Rectal smooth muscle tissue (tissue), 1 donor: Measurements from ENCODE around the gene LOXL4.

Experiments used
- H3K27ac ChIP-seq: one replicate; pipeline ENCODE4 v1.7.0; 2013; ENCODE audit warnings: low read depth, low read length, inconsistent platforms
- H3K27me3 ChIP-seq: one replicate; pipeline ENCODE4 v1.7.0; 2013; ENCODE audit warnings: low read length; ENCODE audit not compliant: control insufficient read depth, insufficient read depth
- H3K36me3 ChIP-seq: one replicate; pipeline ENCODE4 v1.7.0; 2013; ENCODE audit warnings: low read length; ENCODE audit not compliant: control insufficient read depth, insufficient read depth
- H3K4me1 ChIP-seq: one replicate; pipeline ENCODE4 v1.7.0; 2013; ENCODE audit warnings: low read length; ENCODE audit not compliant: control insufficient read depth, insufficient read depth
- H3K4me3 ChIP-seq: one replicate; pipeline ENCODE4 v1.7.0; 2013; ENCODE audit warnings: low read length
- H3K9ac ChIP-seq: one replicate; pipeline ENCODE4 v1.7.0; 2013; ENCODE audit warnings: low read length

LOXL4 gene

GRCh38 chr10:98267894-98268693 is at the start of gene LOXL4:
Gene LOXL4, minus strand, starts transcription at chr10:98268194. Its CDS starts 5,175 bp downstream, at chr10:98263019.
- Histone ChIP-seq H3K36me3 (no peaks in the 10 kb centered on the region), H3K4me3 (peak within 1 kb of the TSS; percentile 62), H3K9ac (peak within 1 kb of the TSS; percentile 66), H3K4me1 (peaks cover 21% of the 10 kb centered on the region), H3K27ac (peak within 1 kb of the TSS; percentile 74), H3K27me3 (no peaks in the 10 kb centered on the region)

GRCh38 chr10:98316661-98317060 is 48.7 kb upstream of the LOXL4 start:
- Histone ChIP-seq H3K9ac (no peak overlapping the region), H3K36me3 (no peaks in the 10 kb centered on the region), H3K27me3 (no peaks in the 10 kb centered on the region), H3K4me1 (no peaks in the 10 kb centered on the region), H3K4me3 (no peak overlapping the region), H3K27ac (no peak overlapping the region)

- no peaks in the 10 kb centered on the region for H3K27me3 ChIP-seq
- H3K4me1 ChIP-seq: no peaks in the 10 kb centered on the region
- no peak overlapping the region for H3K9ac ChIP-seq
- no peaks in the 10 kb centered on the region for H3K36me3 ChIP-seq
- H3K4me3 ChIP-seq: no peak overlapping the region
- H3K27ac ChIP-seq: no peak overlapping the region
These were observed 48.2 kb upstream of the LOXL4 start for GRCh38 chr10:98316170-98316569.

GRCh38 chr10:98314532-98315284 is 46.7 kb upstream of the LOXL4 start:
- H3K27me3 ChIP-seq: no peaks in the 10 kb centered on the region
- H3K27ac ChIP-seq: no peak overlapping the region
- H3K9ac ChIP-seq: no peak overlapping the region
- no peaks in the 10 kb centered on the region for H3K36me3 ChIP-seq
- H3K4me3 ChIP-seq: no peak overlapping the region
- H3K4me1 ChIP-seq: no peaks in the 10 kb centered on the region

GRCh38 chr10:98313598-98313997 is 45.6 kb upstream of the LOXL4 start:
- H3K27ac ChIP-seq: no peak overlapping the region
- no peak overlapping the region for H3K9ac ChIP-seq
- H3K27me3 ChIP-seq: no peaks in the 10 kb centered on the region
- H3K4me3 ChIP-seq: no peak overlapping the region
- no peaks in the 10 kb centered on the region for H3K36me3 ChIP-seq
- peaks cover 7% of the 10 kb centered on the region for H3K4me1 ChIP-seq

GRCh38 chr10:98312822-98313221 is 44.8 kb upstream of the LOXL4 start:
- H3K9ac ChIP-seq: no peak overlapping the region
- H3K4me3 ChIP-seq: no peak overlapping the region
- no peaks in the 10 kb centered on the region for H3K27me3 ChIP-seq
- H3K36me3 ChIP-seq: no peaks in the 10 kb centered on the region
- H3K27ac ChIP-seq: no peak overlapping the region
- H3K4me1 ChIP-seq: peaks cover 7% of the 10 kb centered on the region

GRCh38 chr10:98312349-98312748 is 44.4 kb upstream of the LOXL4 start:
- no peaks in the 10 kb centered on the region for H3K36me3 ChIP-seq
- no peaks in the 10 kb centered on the region for H3K27me3 ChIP-seq
- peaks cover 7% of the 10 kb centered on the region for H3K4me1 ChIP-seq
- H3K4me3 ChIP-seq: no peak overlapping the region
- H3K27ac ChIP-seq: no peak overlapping the region
- H3K9ac ChIP-seq: no peak overlapping the region

GRCh38 chr10:98310701-98311100 is 42.7 kb upstream of the LOXL4 start:
- peaks cover 7% of the 10 kb centered on the region for H3K4me1 ChIP-seq
- no peak overlapping the region for H3K27ac ChIP-seq
- H3K9ac ChIP-seq: no peak overlapping the region
- H3K4me3 ChIP-seq: no peak overlapping the region
- no peaks in the 10 kb centered on the region for H3K27me3 ChIP-seq
- no peaks in the 10 kb centered on the region for H3K36me3 ChIP-seq

- Histone ChIP-seq H3K4me3 (peak overlapping the region; percentile 47), H3K4me1 (peaks cover 7% of the 10 kb centered on the region), H3K9ac (no peak overlapping the region), H3K27me3 (no peaks in the 10 kb centered on the region), H3K36me3 (no peaks in the 10 kb centered on the region), H3K27ac (no peak overlapping the region)
These were observed 41.7 kb upstream of the LOXL4 start for GRCh38 chr10:98309366-98310355.

- Histone ChIP-seq H3K9ac (no peak overlapping the region), H3K4me1 (peaks cover 7% of the 10 kb centered on the region), H3K27ac (no peak overlapping the region), H3K36me3 (no peaks in the 10 kb centered on the region), H3K4me3 (peak overlapping the region; percentile 47), H3K27me3 (no peaks in the 10 kb centered on the region)
These were observed 40.8 kb upstream of the LOXL4 start for GRCh38 chr10:98308669-98309365.

GRCh38 chr10:98307916-98308541 is 40.0 kb upstream of the LOXL4 start:
- no peak overlapping the region for H3K27ac ChIP-seq
- peaks cover 2% of the 10 kb centered on the region for H3K27me3 ChIP-seq

More at GRCh38 chr10:98307916-98308541, 40.0 kb upstream of the LOXL4 start:
- Histone ChIP-seq H3K4me3 (no peak overlapping the region), H3K36me3 (no peaks in the 10 kb centered on the region), H3K4me1 (peaks cover 7% of the 10 kb centered on the region), H3K9ac (no peak overlapping the region)
